Muscle of leg (tissue), 11 donors: ENCODE data around the gene RGS3. TPM values are rescaled to one million over a fixed set of nuclear protein-coding genes. Genes with fewer than 3 reads are reported as not detected.

Source experiments
- DNase-seq: peaks from one replicate; pipeline ENCODE4 v3.0.0; 2013
- H3K27ac ChIP-seq: one replicate; pipeline ENCODE4 v1.5.1; 2013; ENCODE audit warnings: mild to moderate bottlenecking, low read length, control low read depth
- H3K27me3 ChIP-seq: one replicate; pipeline ENCODE4 v1.6.1; 2013; ENCODE audit warnings: low read length; ENCODE audit not compliant: control insufficient read depth, insufficient read depth
- H3K36me3 ChIP-seq: one replicate; pipeline ENCODE4 v1.6.1; 2013; ENCODE audit warnings: low read length; ENCODE audit not compliant: control insufficient read depth, insufficient read depth
- H3K4me1 ChIP-seq: one replicate; pipeline ENCODE4 v1.6.1; 2013; ENCODE audit warnings: low read length; ENCODE audit not compliant: control insufficient read depth, insufficient read depth
- H3K4me3 ChIP-seq: one replicate; pipeline ENCODE4 v1.5.1; 2013; ENCODE audit warnings: low read length, control low read depth
- H3K9me3 ChIP-seq: replicated peaks from 2 replicates; pipeline ENCODE4 v1.6.1; 2013; ENCODE audit warnings: low read depth, low read length; ENCODE audit not compliant: control insufficient read depth
- WGBS: methylation state at CpG from one replicate; pipeline ENCODE4 v1.1.5; 2013; ENCODE audit warnings: missing lambda C conversion rate; ENCODE audit not compliant: insufficient coverage; 5-methylcytosine and 5-hydroxymethylcytosine counted together
- polyA plus RNA-seq, 8 donors: library from polyadenylated mRNA; unstranded; fragments of 120-200 nt; gene quantifications; one replicate each; pipeline versions ENCODE4 v1.2.1 to v1.2.3, GENCODE V29; 2013; ENCODE audit warnings: inconsistent platforms in 1 of 8, low replicate concordance in 1 of 8; ENCODE audit not compliant: insufficient read length in 8 of 8, insufficient read depth in 1 of 8
- total RNA-seq: library from RNA; stranded (reverse); fragments of 120-200 nt; gene quantifications from one replicate; pipeline ENCODE4 v1.2.4, GENCODE V29; 2013

RGS3 gene
- total and polyA plus RNA-seq, 9 donors: 38.0 to 63.3 (median 49.1) TPM

GRCh38 chr9:113558632-113559502 is 95.3 kb downstream of the RGS3 start:
- H3K4me1 ChIP-seq: peaks cover 13% of the 10 kb centered on the region
- peak; percentile 49 for DNase-seq
- no peak overlapping the region for H3K4me3 ChIP-seq
- H3K36me3 ChIP-seq: no peaks in the 10 kb centered on the region
- no peaks in the 10 kb centered on the region for H3K9me3 ChIP-seq
- peak overlapping the region; percentile 29 for H3K27ac ChIP-seq
- 30% methylated on average over 7 of the region's 7 CpGs for WGBS
- H3K27me3 ChIP-seq: no peaks in the 10 kb centered on the region

GRCh38 chr9:113559834-113560800 is 96.6 kb downstream of the RGS3 start:
- no peak overlapping the region for H3K4me3 ChIP-seq
- H3K27ac ChIP-seq: no peak overlapping the region
- no peaks in the 10 kb centered on the region for H3K9me3 ChIP-seq
- no peak for DNase-seq
- H3K4me1 ChIP-seq: peaks cover 25% of the 10 kb centered on the region
- H3K36me3 ChIP-seq: no peaks in the 10 kb centered on the region
- H3K27me3 ChIP-seq: peaks cover 2% of the 10 kb centered on the region
- WGBS: 69% methylated on average over 4 of the region's 12 CpGs

- H3K4me3 ChIP-seq: no peak overlapping the region
- H3K27me3 ChIP-seq: peaks cover 3% of the 10 kb centered on the region
- no peaks in the 10 kb centered on the region for H3K9me3 ChIP-seq
- peaks cover 50% of the 10 kb centered on the region for H3K4me1 ChIP-seq
- no peak for DNase-seq
- H3K27ac ChIP-seq: no peak overlapping the region
- H3K36me3 ChIP-seq: no peaks in the 10 kb centered on the region
- 67% methylated on average over 2 of the region's 2 CpGs for WGBS
Observed at GRCh38 chr9:113562653-113563381, 99.3 kb downstream of the RGS3 start.

- Histone ChIP-seq H3K36me3 (no peaks in the 10 kb centered on the region), H3K4me3 (no peak overlapping the region), H3K27ac (peak overlapping the region; percentile 72), H3K9me3 (no peaks in the 10 kb centered on the region), H3K4me1 (peaks cover 58% of the 10 kb centered on the region), H3K27me3 (peaks cover 3% of the 10 kb centered on the region)
- DNase-seq: no peak
- 67% methylated on average over 3 of the region's 5 CpGs for WGBS
Observed at GRCh38 chr9:113563826-113564497, 100.4 kb downstream of the RGS3 start.

- peak overlapping the region; percentile 31 for H3K4me3 ChIP-seq
- H3K36me3 ChIP-seq: no peaks in the 10 kb centered on the region
- peaks cover 58% of the 10 kb centered on the region for H3K4me1 ChIP-seq
- WGBS: 3% methylated on average over 18 of the region's 20 CpGs
- DNase-seq: peak; percentile 68
- H3K27ac ChIP-seq: peak overlapping the region; percentile 72
- H3K9me3 ChIP-seq: no peaks in the 10 kb centered on the region
- peaks cover 3% of the 10 kb centered on the region for H3K27me3 ChIP-seq
Observed at GRCh38 chr9:113564498-113565237, 101.1 kb downstream of the RGS3 start.

- Histone ChIP-seq H3K27ac (peak overlapping the region; percentile 72), H3K4me1 (peaks cover 63% of the 10 kb centered on the region), H3K36me3 (no peaks in the 10 kb centered on the region), H3K27me3 (peaks cover 3% of the 10 kb centered on the region), H3K4me3 (no peak overlapping the region), H3K9me3 (no peaks in the 10 kb centered on the region)
- 30% methylated on average over 4 of the region's 8 CpGs for WGBS
- DNase-seq: peak; percentile 47
Observed at GRCh38 chr9:113566016-113566711, 102.6 kb downstream of the RGS3 start.

- Histone ChIP-seq H3K4me3 (no peak overlapping the region), H3K27ac (no peak overlapping the region), H3K4me1 (peaks cover 63% of the 10 kb centered on the region), H3K9me3 (no peaks in the 10 kb centered on the region), H3K36me3 (no peaks in the 10 kb centered on the region), H3K27me3 (peaks cover 3% of the 10 kb centered on the region)
- DNase-seq: no peak
- WGBS: 90% methylated on average over 2 of the region's 3 CpGs
Observed at GRCh38 chr9:113566712-113567071, 103.2 kb downstream of the RGS3 start.

- no peak overlapping the region for H3K27ac ChIP-seq
- H3K4me3 ChIP-seq: no peak overlapping the region
- H3K4me1 ChIP-seq: peaks cover 63% of the 10 kb centered on the region
- no peaks in the 10 kb centered on the region for H3K9me3 ChIP-seq
- H3K36me3 ChIP-seq: no peaks in the 10 kb centered on the region
- 97% methylated on average over 6 of the region's 8 CpGs for WGBS
- H3K27me3 ChIP-seq: peaks cover 3% of the 10 kb centered on the region
- no peak for DNase-seq
Observed at GRCh38 chr9:113567361-113568080, 104.0 kb downstream of the RGS3 start.
